ENCODE measurements around the gene ADGRG3.
"Not testable (repeated sequence)": the region's sequence is repeated elsewhere in the genome, so short reads cannot be mapped to it uniquely, and the experiment has no call there.

Gene ADGRG3

GRCh38 chr16:57711346-57711745 is 43.2 kb downstream of the ADGRG3 start:
- no peak for DNase-seq (ENCODE audit: low read depth, low spot score)
- no peaks in the 10 kb centered on the region for H3K27me3 ChIP-seq (ENCODE audit: control insufficient read depth, insufficient read depth, low read length)
- no peaks in the 10 kb centered on the region for H3K9me3 ChIP-seq (ENCODE audit: control insufficient read depth, insufficient read depth, low read length)
- no peaks in the 10 kb centered on the region for H3K4me1 ChIP-seq (ENCODE audit: control insufficient read depth, insufficient read depth, low read length)
- no peak overlapping the region for H3K27ac ChIP-seq (ENCODE audit: low read length)
- WGBS (ENCODE audit: insufficient coverage, insufficient read length), result no CpG with 5 or more reads among the region's 5 CpGs
- H3K4me3 ChIP-seq (ENCODE audit: low read length), result no peak overlapping the region
- H3K36me3 ChIP-seq (ENCODE audit: control insufficient read depth, insufficient read depth, low read length), result no peaks in the 10 kb centered on the region

- WGBS (ENCODE audit: insufficient coverage, insufficient read length), result no CpG with 5 or more reads among the region's 3 CpGs
- no peaks in the 10 kb centered on the region for H3K9me3 ChIP-seq (ENCODE audit: control insufficient read depth, insufficient read depth, low read length)
- no peaks in the 10 kb centered on the region for H3K27me3 ChIP-seq (ENCODE audit: control insufficient read depth, insufficient read depth, low read length)
- DNase-seq (ENCODE audit: low read depth, low spot score), result no peak
- H3K4me1 ChIP-seq (ENCODE audit: control insufficient read depth, insufficient read depth, low read length), result no peaks in the 10 kb centered on the region
- no peak overlapping the region for H3K27ac ChIP-seq (ENCODE audit: low read length)
- no peak overlapping the region for H3K4me3 ChIP-seq (ENCODE audit: low read length)
- H3K36me3 ChIP-seq (ENCODE audit: control insufficient read depth, insufficient read depth, low read length), result no peaks in the 10 kb centered on the region
Measured at GRCh38 chr16:57711993-57712392, 43.9 kb downstream of the ADGRG3 start.

- not testable (repeated sequence) for H3K4me1 ChIP-seq (ENCODE audit: control insufficient read depth, insufficient read depth, low read length); H3K27ac ChIP-seq (ENCODE audit: low read length); H3K4me3 ChIP-seq (ENCODE audit: low read length); H3K27me3 ChIP-seq (ENCODE audit: control insufficient read depth, insufficient read depth, low read length); H3K9me3 ChIP-seq (ENCODE audit: control insufficient read depth, insufficient read depth, low read length); DNase-seq (ENCODE audit: low read depth, low spot score); H3K36me3 ChIP-seq (ENCODE audit: control insufficient read depth, insufficient read depth, low read length)
- no CpG with 5 or more reads among the region's 6 CpGs for WGBS (ENCODE audit: insufficient coverage, insufficient read length)
Measured at GRCh38 chr16:57712569-57712968, 44.5 kb downstream of the ADGRG3 start.

GRCh38 chr16:57713596-57713995 is 45.5 kb downstream of the ADGRG3 start:
- H3K27me3 ChIP-seq (ENCODE audit: control insufficient read depth, insufficient read depth, low read length), result no peaks in the 10 kb centered on the region
- no peak overlapping the region for H3K4me3 ChIP-seq (ENCODE audit: low read length)
- no peaks in the 10 kb centered on the region for H3K36me3 ChIP-seq (ENCODE audit: control insufficient read depth, insufficient read depth, low read length)
- no CpG with 5 or more reads among the region's 8 CpGs for WGBS (ENCODE audit: insufficient coverage, insufficient read length)
- DNase-seq (ENCODE audit: low read depth, low spot score), result no peak
- H3K27ac ChIP-seq (ENCODE audit: low read length), result no peak overlapping the region
- no peaks in the 10 kb centered on the region for H3K4me1 ChIP-seq (ENCODE audit: control insufficient read depth, insufficient read depth, low read length)
- no peaks in the 10 kb centered on the region for H3K9me3 ChIP-seq (ENCODE audit: control insufficient read depth, insufficient read depth, low read length)

GRCh38 chr16:57714047-57714446 is 45.9 kb downstream of the ADGRG3 start:
- Histone ChIP-seq H3K4me3 (ENCODE audit: low read length) (no peak overlapping the region), H3K36me3 (ENCODE audit: control insufficient read depth, insufficient read depth, low read length) (no peaks in the 10 kb centered on the region), H3K27ac (ENCODE audit: low read length) (no peak overlapping the region), H3K9me3 (ENCODE audit: control insufficient read depth, insufficient read depth, low read length) (no peaks in the 10 kb centered on the region), H3K4me1 (ENCODE audit: control insufficient read depth, insufficient read depth, low read length) (no peaks in the 10 kb centered on the region), H3K27me3 (ENCODE audit: control insufficient read depth, insufficient read depth, low read length) (no peaks in the 10 kb centered on the region)
- no CpG with 5 or more reads among the region's 6 CpGs for WGBS (ENCODE audit: insufficient coverage, insufficient read length)
- no peak for DNase-seq (ENCODE audit: low read depth, low spot score)

- H3K27me3 ChIP-seq (ENCODE audit: control insufficient read depth, insufficient read depth, low read length), result no peaks in the 10 kb centered on the region
- no peaks in the 10 kb centered on the region for H3K36me3 ChIP-seq (ENCODE audit: control insufficient read depth, insufficient read depth, low read length)
- no peak overlapping the region for H3K27ac ChIP-seq (ENCODE audit: low read length)
- no CpG with 5 or more reads among the region's 3 CpGs for WGBS (ENCODE audit: insufficient coverage, insufficient read length)
- no peaks in the 10 kb centered on the region for H3K4me1 ChIP-seq (ENCODE audit: control insufficient read depth, insufficient read depth, low read length)
- H3K4me3 ChIP-seq (ENCODE audit: low read length), result no peak overlapping the region
- DNase-seq (ENCODE audit: low read depth, low spot score), result no peak
- no peaks in the 10 kb centered on the region for H3K9me3 ChIP-seq (ENCODE audit: control insufficient read depth, insufficient read depth, low read length)
Measured at GRCh38 chr16:57720142-57720575, 52.1 kb downstream of the ADGRG3 start.

- DNase-seq (ENCODE audit: low read depth, low spot score), result no peak
- no CpG with 5 or more reads among the region's 17 CpGs for WGBS (ENCODE audit: insufficient coverage, insufficient read length)
- Histone ChIP-seq H3K4me3 (ENCODE audit: low read length) (no peak overlapping the region), H3K4me1 (ENCODE audit: control insufficient read depth, insufficient read depth, low read length) (no peaks in the 10 kb centered on the region), H3K27me3 (ENCODE audit: control insufficient read depth, insufficient read depth, low read length) (no peaks in the 10 kb centered on the region), H3K27ac (ENCODE audit: low read length) (no peak overlapping the region), H3K9me3 (ENCODE audit: control insufficient read depth, insufficient read depth, low read length) (no peaks in the 10 kb centered on the region), H3K36me3 (ENCODE audit: control insufficient read depth, insufficient read depth, low read length) (no peaks in the 10 kb centered on the region)
Measured at GRCh38 chr16:57721356-57722209, 53.5 kb downstream of the ADGRG3 start.

GRCh38 chr16:57722210-57722499 is 54.0 kb downstream of the ADGRG3 start:
- H3K9me3 ChIP-seq (ENCODE audit: control insufficient read depth, insufficient read depth, low read length), result no peaks in the 10 kb centered on the region
- DNase-seq (ENCODE audit: low read depth, low spot score), result no peak
- no CpG with 5 or more reads among the region's 2 CpGs for WGBS (ENCODE audit: insufficient coverage, insufficient read length)
- no peaks in the 10 kb centered on the region for H3K4me1 ChIP-seq (ENCODE audit: control insufficient read depth, insufficient read depth, low read length)
- no peak overlapping the region for H3K27ac ChIP-seq (ENCODE audit: low read length)
- no peaks in the 10 kb centered on the region for H3K27me3 ChIP-seq (ENCODE audit: control insufficient read depth, insufficient read depth, low read length)
- H3K36me3 ChIP-seq (ENCODE audit: control insufficient read depth, insufficient read depth, low read length), result no peaks in the 10 kb centered on the region
- no peak overlapping the region for H3K4me3 ChIP-seq (ENCODE audit: low read length)

- H3K9me3 ChIP-seq (ENCODE audit: control insufficient read depth, insufficient read depth, low read length), result no peaks in the 10 kb centered on the region
- WGBS (ENCODE audit: insufficient coverage, insufficient read length), result no CpG with 5 or more reads among the region's 11 CpGs
- H3K36me3 ChIP-seq (ENCODE audit: control insufficient read depth, insufficient read depth, low read length), result no peaks in the 10 kb centered on the region
- H3K27me3 ChIP-seq (ENCODE audit: control insufficient read depth, insufficient read depth, low read length), result no peaks in the 10 kb centered on the region
- no peak overlapping the region for H3K4me3 ChIP-seq (ENCODE audit: low read length)
- DNase-seq (ENCODE audit: low read depth, low spot score), result no peak
- no peaks in the 10 kb centered on the region for H3K4me1 ChIP-seq (ENCODE audit: control insufficient read depth, insufficient read depth, low read length)
- H3K27ac ChIP-seq (ENCODE audit: low read length), result no peak overlapping the region
Measured at GRCh38 chr16:57722651-57723050, 54.5 kb downstream of the ADGRG3 start.

GRCh38 chr16:57723170-57723569 is 55.1 kb downstream of the ADGRG3 start:
- no peaks in the 10 kb centered on the region for H3K27me3 ChIP-seq (ENCODE audit: control insufficient read depth, insufficient read depth, low read length)
- WGBS (ENCODE audit: insufficient coverage, insufficient read length), result no CpG with 5 or more reads among the region's 7 CpGs
- no peak for DNase-seq (ENCODE audit: low read depth, low spot score)
- H3K4me3 ChIP-seq (ENCODE audit: low read length), result no peak overlapping the region
- no peaks in the 10 kb centered on the region for H3K36me3 ChIP-seq (ENCODE audit: control insufficient read depth, insufficient read depth, low read length)
- H3K4me1 ChIP-seq (ENCODE audit: control insufficient read depth, insufficient read depth, low read length), result no peaks in the 10 kb centered on the region
- no peak overlapping the region for H3K27ac ChIP-seq (ENCODE audit: low read length)
- H3K9me3 ChIP-seq (ENCODE audit: control insufficient read depth, insufficient read depth, low read length), result no peaks in the 10 kb centered on the region

GRCh38 chr16:57724531-57724930 is 56.4 kb downstream of the ADGRG3 start:
- H3K9me3 ChIP-seq (ENCODE audit: control insufficient read depth, insufficient read depth, low read length), result no peaks in the 10 kb centered on the region
- no peaks in the 10 kb centered on the region for H3K4me1 ChIP-seq (ENCODE audit: control insufficient read depth, insufficient read depth, low read length)
- WGBS (ENCODE audit: insufficient coverage, insufficient read length), result no CpG with 5 or more reads among the region's 15 CpGs
- DNase-seq (ENCODE audit: low read depth, low spot score), result no peak
- no peak overlapping the region for H3K4me3 ChIP-seq (ENCODE audit: low read length)
- no peak overlapping the region for H3K27ac ChIP-seq (ENCODE audit: low read length)
- no peaks in the 10 kb centered on the region for H3K27me3 ChIP-seq (ENCODE audit: control insufficient read depth, insufficient read depth, low read length)
- H3K36me3 ChIP-seq (ENCODE audit: control insufficient read depth, insufficient read depth, low read length), result no peaks in the 10 kb centered on the region
